HepG2 (cell line): ENCODE data around the gene OBP2B. TPM values are rescaled to one million over a fixed set of nuclear protein-coding genes. Genes with fewer than 3 reads are reported as not detected.
"Not testable (repeated sequence)": the region's sequence is repeated elsewhere in the genome, so short reads cannot be mapped to it uniquely, and the experiment has no call there.

Source experiments
- ATAC-seq: fragments of 200-7000 bp; cut with Tn5 transposase; 3 replicates; pipeline ENCODE4 v1.9.1; 2020; ENCODE audit warnings: mild to moderate bottlenecking, moderate library complexity
- Bru-seq: library from RNA; stranded (reverse); fragments of 400-500 nt; gene quantifications from one replicate; lab custom pipeline; 2021; lab: Mats Ljungman, UMichigan
- BruChase-seq, 2 experiments: library from RNA; stranded (reverse); fragments of 400-500 nt; gene quantifications; one replicate each; lab custom pipeline; 2021; lab: Mats Ljungman, UMichigan
- BruUV-seq: library from RNA; stranded (reverse); fragments of 400-500 nt; replicated peaks from 2 replicates; lab custom pipeline; 2021; lab: Mats Ljungman, UMichigan
- CTCF ChIA-PET: fragments of 300-600 bp; formaldehyde crosslinking; extraction: SDS; loops from one replicate; lab custom pipeline; 2021; ENCODE audit warnings: low total read pairs, inconsistent platforms, low intra/inter-chr PET ratio; lab: Yijun Ruan, JAX
- POLR2A ChIA-PET: fragments of 350-600 bp; sonication (Branson Sonifier 250); formaldehyde crosslinking; loops from one replicate; lab custom pipeline; 2020; ENCODE audit warnings: antibody characterized with exemption, inconsistent platforms; lab: Yijun Ruan, JAX
- DNase-seq: peaks from one replicate; pipeline ENCODE4 v3.0.0-alpha.2; 2015; ENCODE audit warnings: low spot score
- FAIRE-seq: peaks from 3 replicates; lab custom pipeline; 2011; peaks lifted over from hg19 to GRCh38; lab: Jason Lieb, UNC
- H2AFZ ChIP-seq: one replicate; pipeline ENCODE4 v1.6.1; 2011; ENCODE audit warnings: low read length, inconsistent platforms
- H3K27ac ChIP-seq: fragments of 300-600 bp; 3 replicates; pipeline ENCODE4 v1.8.0; 2011; ENCODE audit warnings: mixed run types, mild to moderate bottlenecking, mixed read lengths, low read length, inconsistent platforms; ENCODE audit not compliant: insufficient read depth; ENCODE audit errors: extremely low read length
- H3K27me3 ChIP-seq, 2 experiments: fragments of 200-600 bp in 1 of 2; 2 replicates in 1 of 2; 3 replicates in 1 of 2; pipeline versions ENCODE4 v1.6.0 to v1.8.0; 2011; ENCODE audit warnings: low read length in 2 of 2, mild to moderate bottlenecking in 2 of 2, moderate library complexity in 2 of 2, inconsistent platforms in 1 of 2; ENCODE audit not compliant: insufficient read depth in 2 of 2, control insufficient read depth in 1 of 2
- H3K36me3 ChIP-seq, 2 experiments: fragments of 200-600 bp in 1 of 2; replicated peaks in 1 of 2; 2 replicates in 1 of 2; 3 replicates in 1 of 2; pipeline versions ENCODE4 v1.5.1 to v1.8.0; 2011; ENCODE audit warnings: low read length in 2 of 2, inconsistent platforms in 1 of 2; ENCODE audit not compliant: insufficient read depth in 2 of 2, control insufficient read depth in 1 of 2
- H3K4me1 ChIP-seq: 2 replicates; pipeline ENCODE4 v1.5.1; 2012; ENCODE audit warnings: low read length, inconsistent platforms; ENCODE audit not compliant: insufficient read depth
- H3K4me2 ChIP-seq: 2 replicates; pipeline ENCODE4 v1.6.0; 2011; ENCODE audit warnings: low read depth, low read length, inconsistent platforms
- H3K4me3 ChIP-seq, 3 experiments: fragments of 200-600 bp in 1 of 3; sonication (generic), shearing (Covaris generic) in 1 of 3; replicated peaks in 1 of 3; 2 replicates each; pipeline ENCODE4 v1.5.1; 2011 to 2016; ENCODE audit warnings: low read length in 3 of 3, inconsistent platforms in 2 of 3, low read depth in 2 of 3, mild to moderate bottlenecking in 2 of 3, control low read depth in 1 of 3, mixed read lengths in 1 of 3; ENCODE audit not compliant: insufficient read depth in 1 of 3
- H3K79me2 ChIP-seq: one replicate; pipeline ENCODE4 v1.6.1; 2011; ENCODE audit warnings: low read length, inconsistent platforms; ENCODE audit not compliant: insufficient read depth
- H3K9ac ChIP-seq: 2 replicates; pipeline ENCODE4 v1.6.0; 2011; ENCODE audit warnings: mild to moderate bottlenecking, low read depth, low read length, inconsistent platforms; ENCODE audit not compliant: insufficient read depth
- H3K9me3 ChIP-seq: 2 replicates; pipeline ENCODE4 v1.5.1; 2012; ENCODE audit warnings: mild to moderate bottlenecking, low read length
- H4K20me1 ChIP-seq: 2 replicates; pipeline ENCODE4 v1.6.0; 2011; ENCODE audit warnings: inconsistent platforms, mild to moderate bottlenecking, low read length, moderate library complexity; ENCODE audit not compliant: insufficient read depth
- WGBS: methylation state at CpG from one replicate; pipeline ENCODE4 v1.1.6; 2017; ENCODE audit warnings: low lambda C conversion rate; 5-methylcytosine and 5-hydroxymethylcytosine counted together
- in situ Hi-C: cut with HindIII; loops from 2 replicates; pipeline ENCODE4 v1.10.0; 2017; ENCODE audit warnings: low pct_unique_long_range_greater_than_20kb; ENCODE audit not compliant: extremely low pct_ligation_motif_present
- intact Hi-C: fragments of 100-400 bp; cut with micrococcal nuclease; formaldehyde crosslinking; loops from one replicate; pipeline ENCODE4 v1.10.0; 2022; ENCODE audit not compliant: unreplicated experiment
- long read RNA-seq, 2 experiments: library from RNA in 1 of 2; library from polyadenylated mRNA in 1 of 2; stranded (forward) in 1 of 2; unstranded in 1 of 2; transcript quantifications; one replicate each; pipeline ENCODE4 v2.0.0, GENCODE V29; 2019 to 2022
- polyA minus RNA-seq, 3 experiments: library from RNA; depleted of rRNA, polyadenylated mRNA; stranded (reverse); fragments of >200 nt; gene quantifications; 2 replicates each; pipeline ENCODE4 v1.2.3, GENCODE V29; 2011; ENCODE audit warnings: low replicate concordance in 1 of 3
- polyA plus RNA-seq, 8 experiments: library from polyadenylated mRNA; depleted of rRNA in 3 of 8; stranded (reverse) in 7 of 8; unstranded in 1 of 8; fragments of >200 nt; fragmentation: Illumina TruSeq in 4 of 8; extraction: Trizol in 4 of 8; gene quantifications; 2 replicates each; pipeline versions ENCODE4 v1.2.1 to v1.2.3, GENCODE V29; 2011 to 2016; ENCODE audit warnings: low read depth in 4 of 8, missing spikeins in 1 of 8, mixed read lengths in 1 of 8; ENCODE audit not compliant: insufficient read depth in 1 of 8
- total RNA-seq, 5 experiments: library from RNA; depleted of rRNA; stranded (reverse); fragments of >200 nt; fragmentation: Illumina TruSeq; extraction: Trizol; gene quantifications; 2 replicates each; pipeline ENCODE4 v1.2.3, GENCODE V29; 2016; ENCODE audit warnings: low read depth in 1 of 5

Gene OBP2B
- total RNA-seq (2016; rRNA removed; fragmentation: Illumina TruSeq; extraction: Trizol) (not detected in 2 replicates), polyA plus RNA-seq (2011; rRNA removed) (not detected in 2 replicates), polyA minus RNA-seq (2011; rRNA and poly(A)+ RNA removed; ENCODE audit: low replicate concordance) (not detected in 2 replicates), Bru-seq, nascent RNA (not detected), BruChase-seq, experiment 1, labeled RNA remaining after a 6-hour chase (not detected), BruChase-seq, experiment 2, labeled RNA remaining after a 2-hour chase (not detected)
- not detected in 2 replicates for total RNA-seq (2016; cell fraction: cytosol; rRNA removed; fragmentation: Illumina TruSeq; extraction: Trizol; ENCODE audit: low read depth)
- not detected in 2 replicates for total RNA-seq (2016; cell fraction: insoluble cytoplasmic fraction; rRNA removed; fragmentation: Illumina TruSeq; extraction: Trizol)
- total RNA-seq (2016; cell fraction: membrane; rRNA removed; fragmentation: Illumina TruSeq; extraction: Trizol) = not detected in 2 replicates
- total RNA-seq (2016; cell fraction: nucleus; rRNA removed; fragmentation: Illumina TruSeq; extraction: Trizol) = not detected in 2 replicates
- polyA plus RNA-seq (2011; cell fraction: cytosol; rRNA removed) = not detected in 2 replicates
- not detected in 2 replicates for polyA plus RNA-seq (2011; cell fraction: nucleus; rRNA removed)
- not detected in 2 replicates for polyA plus RNA-seq (2012)
- not detected in 2 replicates for polyA plus RNA-seq (2016; cell fraction: cytosol; fragmentation: Illumina TruSeq; extraction: Trizol; ENCODE audit: low read depth)
- not detected in 2 replicates for polyA plus RNA-seq (2016; cell fraction: insoluble cytoplasmic fraction; fragmentation: Illumina TruSeq; extraction: Trizol; ENCODE audit: low read depth)
- not detected in 2 replicates for polyA plus RNA-seq (2016; cell fraction: membrane; fragmentation: Illumina TruSeq; extraction: Trizol; ENCODE audit: low read depth)
- not detected in 2 replicates for polyA plus RNA-seq (2016; cell fraction: nucleus; fragmentation: Illumina TruSeq; extraction: Trizol; ENCODE audit: insufficient read depth, low read depth)
- polyA minus RNA-seq (2011; cell fraction: cytosol; rRNA and poly(A)+ RNA removed) = not detected in 2 replicates
- polyA minus RNA-seq (2011; cell fraction: nucleus; rRNA and poly(A)+ RNA removed) = not detected in 2 replicates
- long read RNA-seq, experiment 1 = 0 reads
- long read RNA-seq, experiment 2 = 0 reads

DNA sequence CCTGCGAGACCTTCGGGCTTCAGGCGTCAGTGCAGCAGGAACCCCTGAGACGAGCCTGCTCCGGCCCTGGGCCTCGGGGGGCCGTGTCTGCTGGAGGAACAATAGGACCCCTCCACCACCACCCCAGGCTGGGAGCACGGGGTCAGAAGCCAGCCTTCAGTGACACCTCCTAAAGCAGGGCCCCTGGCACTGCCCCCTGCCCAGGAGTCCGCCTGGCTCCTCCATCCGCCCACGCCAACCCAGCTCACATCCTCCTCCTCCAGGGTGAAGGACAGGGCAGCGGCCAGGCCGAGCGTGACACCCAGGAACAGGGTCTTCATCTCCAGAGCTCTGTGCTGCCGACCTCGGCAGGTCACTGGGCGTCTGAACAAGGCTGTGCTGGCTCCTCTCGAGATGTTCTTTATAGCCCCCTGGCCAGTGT, at the start of gene OBP2B:
TSS of gene OBP2B (minus strand) at position 371 of the 421 bp plus-strand sequence. CDS start at position 320, 51 bp downstream.
- POLR2A ChIA-PET, H3K79me2 ChIP-seq, H2AFZ ChIP-seq, H3K9me3 ChIP-seq, H3K4me2 ChIP-seq, intact Hi-C loops, in situ Hi-C loops, H3K4me1 ChIP-seq, FAIRE-seq, DNase-seq, H4K20me1 ChIP-seq, CTCF ChIA-PET, H3K36me3 ChIP-seq, H3K9ac ChIP-seq, BruUV-seq, H3K27ac ChIP-seq, H3K4me3 ChIP-seq: not testable (repeated sequence)
- WGBS = no CpG with 5 or more reads among the region's 18 CpGs
- peak; percentile 12; the same call in 2 of the 3 replicates for ATAC-seq
- peaks cover 4 to 27% of the 10 kb centered on the region in 2 experiments; a peak in 3 of 5 replicates for H3K27me3 ChIP-seq
